HG02885 (cell line): Measurements from ENCODE around the gene RHBDL1.
A peak's percentile ranks its signal among the peaks of the same experiment; 100 is the strongest.

Experiments used
- ATAC-seq: cut with Tn5 transposase; IDR thresholded peaks from one replicate; pipeline ENCODE4 v1.9.1; 2021; ENCODE audit warnings: mild to moderate bottlenecking; ENCODE audit not compliant: unreplicated experiment, poor library complexity

Gene RHBDL1

GRCh38 chr16:636206-637080 is 39.0 kb upstream of the RHBDL1 start, which contains the start of gene METTL26:
Gene METTL26, minus strand, starts transcription at chr16:636305. Its CDS starts 15 bp downstream, at chr16:636290.
- peak; percentile 74 for ATAC-seq

- no peak for ATAC-seq
Measured at GRCh38 chr16:637081-638018, 38.1 kb upstream of the RHBDL1 start.

- ATAC-seq, result no peak
Measured at GRCh38 chr16:638034-638543, 37.4 kb upstream of the RHBDL1 start.

- no peak for ATAC-seq
Measured at GRCh38 chr16:638836-639235, 36.6 kb upstream of the RHBDL1 start.

GRCh38 chr16:640614-641013 is 34.9 kb upstream of the RHBDL1 start:
- ATAC-seq, result no peak

GRCh38 chr16:641326-642188 is 33.9 kb upstream of the RHBDL1 start, which contains the start of gene MCRIP2:
Gene MCRIP2, plus strand, starts transcription at chr16:641828. Its CDS starts 164 bp downstream, at chr16:641992.
- peak; percentile 56 for ATAC-seq

- ATAC-seq, result peak; percentile 50
Measured at GRCh38 chr16:642189-643049, 33.1 kb upstream of the RHBDL1 start.

GRCh38 chr16:643050-643368 is 32.5 kb upstream of the RHBDL1 start:
- no peak for ATAC-seq

- ATAC-seq, result no peak
Measured at GRCh38 chr16:644556-644955, 30.9 kb upstream of the RHBDL1 start.

GRCh38 chr16:645852-646678 is 29.4 kb upstream of the RHBDL1 start:
- no peak for ATAC-seq

- no peak for ATAC-seq
Measured at GRCh38 chr16:646679-647172, 28.7 kb upstream of the RHBDL1 start.

- no peak for ATAC-seq
Measured at GRCh38 chr16:647173-647902, 28.1 kb upstream of the RHBDL1 start.

GRCh38 chr16:648071-648780 is 27.2 kb upstream of the RHBDL1 start:
- no peak for ATAC-seq

- peak; percentile 79 for ATAC-seq
Measured at GRCh38 chr16:648781-649589, 26.5 kb upstream of the RHBDL1 start, which contains the start of gene WDR90. Gene WDR90, plus strand, starts transcription at chr16:649365. Its CDS starts 52 bp downstream, at chr16:649417.

- peak; percentile 23 for ATAC-seq
Measured at GRCh38 chr16:649631-650030, 25.8 kb upstream of the RHBDL1 start.

- ATAC-seq, result no peak
Measured at GRCh38 chr16:651844-652243, 23.6 kb upstream of the RHBDL1 start.
